H1 (cell line): ENCODE measurements around the gene CAMKK2. TPM values are rescaled to one million over a fixed set of nuclear protein-coding genes. Genes with fewer than 3 reads are reported as not detected.

Source experiments
- CHD7 ChIP-seq: fragments of 300-600 bp; sonication (generic); IDR thresholded peaks from 2 replicates; pipeline ENCODE4 v1.7.1; 2012; ENCODE audit warnings: low read length, moderate library complexity, mild to moderate bottlenecking, inconsistent platforms; ENCODE audit not compliant: insufficient replicate concordance
- RXRA ChIP-seq: IDR thresholded peaks from 2 replicates; pipeline ENCODE4 v1.6.1; 2011; ENCODE audit warnings: low read depth, mild to moderate bottlenecking, low read length, moderate library complexity; ENCODE audit not compliant: insufficient read depth
- USF2 ChIP-seq: IDR thresholded peaks from 2 replicates; pipeline ENCODE4 v1.6.1; 2011; ENCODE audit warnings: low read length, improper control_type of control experiment
- polyA plus RNA-seq, 7 experiments: library from polyadenylated mRNA; depleted of rRNA in 3 of 7; stranded (reverse) in 5 of 7; unstranded in 2 of 7; fragments of >200 nt in 5 of 7; fragments of 200-250 nt in 2 of 7; gene quantifications; 1 replicate in 5 of 7; 2 replicates in 1 of 7; 4 replicates in 1 of 7; pipeline versions ENCODE4 v1.2.1 to v1.2.3, GENCODE V29; 2011 to 2013; ENCODE audit warnings: missing spikeins in 2 of 7, mixed read lengths in 2 of 7
- total RNA-seq: library from RNA; stranded (reverse); fragmentation: NEBNext Ultra II Directional; extraction: Animal tissue kit (Norgen Biotek cat#: 25700); gene quantifications from 2 replicates; pipeline ENCODE4 v1.2.1, GENCODE V29; 2021

Gene CAMKK2
- total and polyA plus RNA-seq, 2 of the 8 experiments (the other 6 are each of a cell fraction or from before 2014, with no cell fraction given), result 29.6 to 30.6 TPM

GRCh38 chr12:121252712-121253345 lies 43.7 kb downstream of the CAMKK2 start (continued):
- TF ChIP-seq CHD7 (no peak), USF2 (peak; percentile 58), RXRA (no peak)
